ENCODE measurements around the gene DSCAM. TPM values are rescaled to one million over a fixed set of nuclear protein-coding genes. Genes with fewer than 3 reads are reported as not detected.

Gene DSCAM
- polyA plus RNA-seq, 3 donors = not detected

- no peak overlapping the region for H3K4me3 Mint-ChIP-seq
- Histone ChIP-seq H3K4me3 (replicated peaks in 1 of 3; ENCODE audit: low read depth in 2 of 3, low read length in 3 of 3) (no peak overlapping the region), H3K36me3 (replicated peaks in 1 of 2; ENCODE audit: control insufficient read depth in 1 of 2, insufficient read depth in 2 of 2, low read length in 2 of 2) (no peaks in the 10 kb centered on the region), H4K20me1 (ENCODE audit: insufficient read depth, low read length) (no peaks in the 10 kb centered on the region), H3K27me3 (ENCODE audit: control insufficient read depth in 2 of 2, insufficient read depth in 2 of 2, low read length in 2 of 2) (no peaks in the 10 kb centered on the region), H3K27ac (ENCODE audit: low read depth in 1 of 2, low read length in 2 of 2) (no peak overlapping the region), H2AFZ (ENCODE audit: insufficient read depth, low read depth, low read length, poor library complexity, severe bottlenecking) (no peak overlapping the region), H3K4me1 (ENCODE audit: control insufficient read depth in 1 of 2, insufficient read depth in 2 of 2, low read length in 2 of 2) (no peaks in the 10 kb centered on the region), H3K9ac (ENCODE audit: insufficient read depth, low read length, poor library complexity, severe bottlenecking) (no peak overlapping the region), H3K4me2 (replicated peaks; ENCODE audit: extremely low read depth, low read length, poor library complexity, severe bottlenecking) (no peak overlapping the region), H3K79me2 (ENCODE audit: insufficient read depth, low read length) (no peaks in the 10 kb centered on the region), H3K9me3 (replicated peaks in 1 of 2; ENCODE audit: control insufficient read depth in 1 of 2, insufficient read depth in 1 of 2, low read length in 2 of 2) (peaks cover 11 to 26% of the 10 kb centered on the region in 2 donors)
- WGBS (ENCODE audit: insufficient coverage) = 89% methylated on average over 6 of the region's 8 CpGs
- no peak overlapping the region for H3K27ac Mint-ChIP-seq
- H3K36me3 Mint-ChIP-seq = no peaks in the 10 kb centered on the region
- TF ChIP-seq CTCF (IDR thresholded peaks at IDR 0.05) = no peak
- H3K4me1 Mint-ChIP-seq = no peaks in the 10 kb centered on the region
- no peak for DNase-seq
- peaks cover 0 to 5% (median 2%) of the 10 kb centered on the region in 3 donors for H3K27me3 Mint-ChIP-seq (ENCODE audit: low read depth in 3 of 3)
- H3K9me3 Mint-ChIP-seq = peaks cover 4 to 11% (median 7%) of the 10 kb centered on the region in 7 donors
- intact Hi-C loops (cut with micrococcal nuclease) = no loop called here
These were observed 867.6 kb downstream of the DSCAM start for GRCh38 chr21:39979321-39979720.

GRCh38 chr21:39976800-39977199, 870.2 kb downstream of the DSCAM start:
- Mint-ChIP-seq H3K9me3 (peaks cover 3 to 11% (median 7%) of the 10 kb centered on the region in 7 donors), H3K27me3 (ENCODE audit: low read depth in 3 of 3) (peaks cover 2 to 5% (median 2%) of the 10 kb centered on the region in 3 donors), H3K27ac (no peak overlapping the region), H3K4me3 (no peak overlapping the region), H3K4me1 (no peaks in the 10 kb centered on the region), H3K36me3 (no peaks in the 10 kb centered on the region)
- Histone ChIP-seq H3K79me2 (ENCODE audit: insufficient read depth, low read length) (no peaks in the 10 kb centered on the region), H4K20me1 (ENCODE audit: insufficient read depth, low read length) (no peaks in the 10 kb centered on the region), H3K4me3 (replicated peaks in 1 of 3; ENCODE audit: low read depth in 2 of 3, low read length in 3 of 3) (no peak overlapping the region), H3K27me3 (ENCODE audit: control insufficient read depth in 2 of 2, insufficient read depth in 2 of 2, low read length in 2 of 2) (no peaks in the 10 kb centered on the region), H3K36me3 (replicated peaks in 1 of 2; ENCODE audit: control insufficient read depth in 1 of 2, insufficient read depth in 2 of 2, low read length in 2 of 2) (no peaks in the 10 kb centered on the region), H3K4me2 (replicated peaks; ENCODE audit: extremely low read depth, low read length, poor library complexity, severe bottlenecking) (no peak overlapping the region), H2AFZ (ENCODE audit: insufficient read depth, low read depth, low read length, poor library complexity, severe bottlenecking) (no peak overlapping the region), H3K9ac (ENCODE audit: insufficient read depth, low read length, poor library complexity, severe bottlenecking) (no peak overlapping the region), H3K9me3 (replicated peaks in 1 of 2; ENCODE audit: control insufficient read depth in 1 of 2, insufficient read depth in 1 of 2, low read length in 2 of 2) (peaks cover 11 to 26% of the 10 kb centered on the region in 2 donors), H3K27ac (ENCODE audit: low read depth in 1 of 2, low read length in 2 of 2) (no peak overlapping the region), H3K4me1 (ENCODE audit: control insufficient read depth in 1 of 2, insufficient read depth in 2 of 2, low read length in 2 of 2) (no peaks in the 10 kb centered on the region)
- DNase-seq = no peak
- WGBS (ENCODE audit: insufficient coverage) = no CpG with 5 or more reads among the region's 5 CpGs
- TF ChIP-seq CTCF (IDR thresholded peaks at IDR 0.05) = no peak
- intact Hi-C loops (cut with micrococcal nuclease) = no loop called here
